OCI-LY7 (cell line): ENCODE data around the gene CDKL5. TPM values are rescaled to one million over a fixed set of nuclear protein-coding genes. Genes with fewer than 3 reads are reported as not detected.

Source experiments
- BruUV-seq: library from RNA; stranded (reverse); fragments of 400-500 nt; replicated peaks from 2 replicates; lab custom pipeline; 2021; lab: Mats Ljungman, UMichigan
- CTCF ChIA-PET: fragments of 300-600 bp; sonication (Branson Sonifier 250); formaldehyde crosslinking; loops from one replicate; lab custom pipeline; 2022; ENCODE audit warnings: antibody characterized with exemption; ENCODE audit not compliant: unreplicated experiment; lab: Charles Lee
- POLR2A ChIA-PET: fragments of 300-600 bp; sonication (Branson Sonifier 250); formaldehyde crosslinking; loops from one replicate; lab custom pipeline; 2022; ENCODE audit warnings: antibody characterized with exemption; lab: Charles Lee
- DNase-seq: peaks from one replicate; pipeline ENCODE4 v3.0.0-alpha.2; 2015; ENCODE audit warnings: low spot score
- H2AFZ ChIP-seq: fragments of 200-600 bp; sonication (generic), shearing (Covaris generic); 2 replicates; pipeline ENCODE4 v1.6.1; 2014; ENCODE audit warnings: mild to moderate bottlenecking, antibody characterized with exemption, low read length, moderate library complexity
- H3K27ac ChIP-seq: fragments of 200-600 bp; sonication (generic); 2 replicates; pipeline ENCODE4 v1.5.1; 2014; ENCODE audit warnings: mixed run types, low read depth, mild to moderate bottlenecking, moderate library complexity, low read length, inconsistent platforms; ENCODE audit not compliant: poor library complexity, severe bottlenecking
- H3K36me3 ChIP-seq: fragments of 200-600 bp; sonication (generic); 2 replicates; pipeline ENCODE4 v1.6.1; 2014; ENCODE audit warnings: mild to moderate bottlenecking, antibody characterized with exemption, low read length, moderate library complexity, mixed read lengths; ENCODE audit not compliant: insufficient read depth
- H3K4me1 ChIP-seq: fragments of 200-600 bp; sonication (generic); 2 replicates; pipeline ENCODE4 v1.5.1; 2014; ENCODE audit warnings: mild to moderate bottlenecking, low read length; ENCODE audit not compliant: insufficient read depth, poor library complexity, severe bottlenecking
- H3K4me2 ChIP-seq: fragments of 200-600 bp; sonication (generic); 2 replicates; pipeline ENCODE4 v1.6.1; 2014; ENCODE audit warnings: mild to moderate bottlenecking, low read length
- H3K4me3 ChIP-seq: fragments of 200-600 bp; sonication (generic); 2 replicates; pipeline ENCODE4 v1.5.1; 2014; ENCODE audit warnings: mild to moderate bottlenecking, low read depth, low read length; ENCODE audit not compliant: poor library complexity, severe bottlenecking
- H3K79me2 ChIP-seq: fragments of 200-600 bp; sonication (generic); 2 replicates; pipeline ENCODE4 v1.6.1; 2016; ENCODE audit warnings: low read depth, mild to moderate bottlenecking, low read length, moderate library complexity, mixed read lengths; ENCODE audit not compliant: insufficient read depth
- H3K9me2 ChIP-seq: fragments of 200-600 bp; sonication (generic); 2 replicates; pipeline ENCODE4 v1.6.1; 2016; ENCODE audit warnings: mild to moderate bottlenecking, low read length, mixed read lengths; ENCODE audit not compliant: insufficient read depth
- H3K9me3 ChIP-seq: fragments of 200-600 bp; sonication (generic); 2 replicates; pipeline ENCODE4 v1.6.1; 2014; ENCODE audit warnings: mild to moderate bottlenecking, mixed run types, low read length, mixed read lengths
- H4K20me1 ChIP-seq: fragments of 200-600 bp; sonication (generic); 2 replicates; pipeline ENCODE4 v1.6.1; 2014; ENCODE audit warnings: mild to moderate bottlenecking, antibody characterized with exemption, low read length, moderate library complexity, mixed read lengths; ENCODE audit not compliant: insufficient read depth
- EZH2phosphoT487 ChIP-seq: fragments of 200-600 bp; sonication (generic); IDR thresholded peaks from 2 replicates; pipeline ENCODE4 v1.6.1; 2018; ENCODE audit warnings: low read depth, borderline replicate concordance, mild to moderate bottlenecking, mixed run types, antibody characterized with exemption, low read length, moderate library complexity, mixed read lengths
- intact Hi-C: fragments of 100-400 bp; cut with micrococcal nuclease; formaldehyde crosslinking; loops from one replicate; pipeline ENCODE4 v1.10.0; 2022; ENCODE audit not compliant: unreplicated experiment
- total RNA-seq, 2 experiments: library from RNA; depleted of rRNA in 1 of 2; stranded (reverse); fragments of >200 nt in 1 of 2; shearing (Covaris generic) in 1 of 2; gene quantifications; 2 replicates each; pipeline ENCODE4 v1.2.3, GENCODE V29; 2014 to 2022
- TF ChIP-seq, protein P1 (sequence below): fragments of 200-600 bp; sonication (generic); conservative IDR thresholded peaks from 2 replicates; pipeline ENCODE4 v1.5.1; 2014; ENCODE audit warnings: mild to moderate bottlenecking, antibody characterized with exemption, low read length, moderate library complexity, mixed read lengths

The CDKL5 gene
- total RNA-seq, 2 experiments from 2014 or later: 1.3 to 2.0 TPM

DNA sequence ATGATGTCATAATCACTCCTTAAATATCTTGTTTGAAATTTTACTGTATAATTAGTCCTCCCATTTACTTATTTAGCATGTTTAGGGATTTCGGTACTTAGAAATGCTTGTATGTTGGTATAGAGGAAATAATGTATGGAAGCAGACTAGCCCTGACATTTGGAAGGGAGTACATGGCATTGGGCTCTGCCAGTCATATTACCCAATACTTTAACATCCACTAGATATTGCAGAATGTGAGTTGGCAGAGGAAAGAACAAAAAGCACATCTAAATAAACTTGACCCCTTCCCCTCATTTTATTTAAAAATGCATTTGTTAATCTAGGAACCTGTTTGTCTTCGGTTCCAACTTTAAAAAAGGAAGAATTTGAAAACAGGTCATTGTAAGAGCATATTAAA lies 168.7 kb downstream of the CDKL5 start:
- TF ChIP-seq, protein P1, sequence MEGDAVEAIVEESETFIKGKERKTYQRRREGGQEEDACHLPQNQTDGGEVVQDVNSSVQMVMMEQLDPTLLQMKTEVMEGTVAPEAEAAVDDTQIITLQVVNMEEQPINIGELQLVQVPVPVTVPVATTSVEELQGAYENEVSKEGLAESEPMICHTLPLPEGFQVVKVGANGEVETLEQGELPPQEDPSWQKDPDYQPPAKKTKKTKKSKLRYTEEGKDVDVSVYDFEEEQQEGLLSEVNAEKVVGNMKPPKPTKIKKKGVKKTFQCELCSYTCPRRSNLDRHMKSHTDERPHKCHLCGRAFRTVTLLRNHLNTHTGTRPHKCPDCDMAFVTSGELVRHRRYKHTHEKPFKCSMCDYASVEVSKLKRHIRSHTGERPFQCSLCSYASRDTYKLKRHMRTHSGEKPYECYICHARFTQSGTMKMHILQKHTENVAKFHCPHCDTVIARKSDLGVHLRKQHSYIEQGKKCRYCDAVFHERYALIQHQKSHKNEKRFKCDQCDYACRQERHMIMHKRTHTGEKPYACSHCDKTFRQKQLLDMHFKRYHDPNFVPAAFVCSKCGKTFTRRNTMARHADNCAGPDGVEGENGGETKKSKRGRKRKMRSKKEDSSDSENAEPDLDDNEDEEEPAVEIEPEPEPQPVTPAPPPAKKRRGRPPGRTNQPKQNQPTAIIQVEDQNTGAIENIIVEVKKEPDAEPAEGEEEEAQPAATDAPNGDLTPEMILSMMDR: no peak
- no peak for TF ChIP-seq EZH2phosphoT487
- Histone ChIP-seq H3K4me3 (no peak overlapping the region), H3K79me2 (no peaks in the 10 kb centered on the region)

DNA sequence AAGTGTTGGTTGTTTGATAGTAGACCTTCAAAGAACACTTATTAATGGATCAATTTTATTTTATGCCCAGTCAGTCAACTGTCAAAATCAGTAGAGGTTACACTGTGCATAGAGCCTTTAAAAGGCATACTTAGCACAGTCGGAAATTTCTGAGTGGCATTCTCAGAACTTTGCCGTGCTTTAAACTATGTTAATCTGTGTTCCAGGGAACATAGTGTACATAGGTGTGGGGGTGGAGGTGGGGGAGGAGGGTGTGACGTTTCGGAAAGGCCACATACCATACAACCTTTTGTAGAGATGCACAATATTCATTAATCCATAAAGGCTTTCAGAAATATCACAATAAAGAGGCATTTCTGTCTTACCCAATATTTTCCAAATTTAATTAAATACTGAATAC lies 170.7 kb downstream of the CDKL5 start:
- POLR2A ChIA-PET: no interaction called here
- intact Hi-C loops: no loop called here
- H3K9me2 ChIP-seq: no peaks in the 10 kb centered on the region

More for the DNA sequence above, 168.7 kb downstream of the CDKL5 start:
- intact Hi-C loops: no loop called here
- Histone ChIP-seq H4K20me1 (no peaks in the 10 kb centered on the region), H3K27ac (no peak overlapping the region), H3K36me3 (no peaks in the 10 kb centered on the region), H2AFZ (no peak overlapping the region), H3K4me1 (no peaks in the 10 kb centered on the region), H3K4me2 (no peak overlapping the region), H3K9me2 (no peaks in the 10 kb centered on the region), H3K9me3 (no peaks in the 10 kb centered on the region)
- BruUV-seq: no TSS peak
- DNase-seq: no peak
- POLR2A ChIA-PET: no interaction called here
- CTCF ChIA-PET: no interaction called here

DNA sequence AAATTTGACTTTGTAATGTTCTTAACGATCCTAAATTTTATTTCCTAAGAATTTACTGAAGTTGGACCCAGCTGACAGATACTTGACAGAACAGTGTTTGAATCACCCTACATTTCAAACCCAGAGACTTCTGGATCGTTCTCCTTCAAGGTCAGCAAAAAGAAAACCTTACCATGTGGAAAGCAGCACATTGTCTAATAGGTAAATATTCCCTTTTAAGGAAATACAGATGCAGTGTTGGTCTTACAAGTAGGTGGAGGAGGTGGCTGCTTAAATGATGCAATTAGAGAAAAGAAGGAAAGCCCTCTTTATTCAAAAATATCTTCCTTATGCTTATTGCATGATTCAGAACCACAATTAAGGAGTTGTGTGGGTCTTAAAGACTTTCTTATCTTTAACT lies 173.0 kb downstream of the CDKL5 start:
- H2AFZ ChIP-seq: no peak overlapping the region
- no peaks in the 10 kb centered on the region for H3K9me3 ChIP-seq
- H3K4me1 ChIP-seq: no peaks in the 10 kb centered on the region
- no peaks in the 10 kb centered on the region for H3K9me2 ChIP-seq
- BruUV-seq: no TSS peak
- H3K27ac ChIP-seq: no peak overlapping the region
- no peak overlapping the region for H3K4me3 ChIP-seq
- no peaks in the 10 kb centered on the region for H4K20me1 ChIP-seq
- H3K79me2 ChIP-seq: no peaks in the 10 kb centered on the region
- intact Hi-C loops: no loop called here
- TF ChIP-seq EZH2phosphoT487: no peak
- TF ChIP-seq, protein P1: no peak
- no peak overlapping the region for H3K4me2 ChIP-seq
- no peaks in the 10 kb centered on the region for H3K36me3 ChIP-seq
- POLR2A ChIA-PET: no interaction called here
- CTCF ChIA-PET: no interaction called here
- no peak for DNase-seq

More for the DNA sequence above, 170.7 kb downstream of the CDKL5 start:
- Histone ChIP-seq H3K4me2 (no peak overlapping the region), H4K20me1 (no peaks in the 10 kb centered on the region), H3K4me3 (no peak overlapping the region), H3K79me2 (no peaks in the 10 kb centered on the region), H3K9me3 (no peaks in the 10 kb centered on the region), H3K4me1 (no peaks in the 10 kb centered on the region), H3K36me3 (no peaks in the 10 kb centered on the region), H2AFZ (no peak overlapping the region), H3K27ac (no peak overlapping the region)
- CTCF ChIA-PET: no interaction called here
- no peak for DNase-seq
- BruUV-seq: no TSS peak
- no peak for TF ChIP-seq EZH2phosphoT487
- TF ChIP-seq, protein P1: no peak
